ENCODE results near the gene AFG3L2. TPM values are rescaled to one million over a fixed set of nuclear protein-coding genes. Genes with fewer than 3 reads are reported as not detected.

Gene AFG3L2
- total and polyA plus RNA-seq, 4 donors, result 22.5 to 55.4 (median 27.6) TPM

- TF ChIP-seq REST (IDR thresholded peaks at IDR 0.05), result no peak
- TF ChIP-seq SP1 (IDR thresholded peaks at IDR 0.05), result no peak
- no peak for TF ChIP-seq ZBTB33 (IDR thresholded peaks at IDR 0.05)
- TF ChIP-seq TAF1 (conservative IDR thresholded peaks at IDR 0.05), result no peak
- TF ChIP-seq FOXA2 (IDR thresholded peaks at IDR 0.05), result no peak
Observed at GRCh38 chr18:12325726-12326245, 51.2 kb downstream of the AFG3L2 start (continued).

- H3K4me3 ChIP-seq (ENCODE audit: low read depth in 1 of 3, low read length in 3 of 3), result no peak overlapping the region
- no peaks in the 10 kb centered on the region for H3K9me3 ChIP-seq (ENCODE audit: control insufficient read depth in 4 of 4, low read length in 3 of 4)
- no peaks in the 10 kb centered on the region for H3K4me1 ChIP-seq (ENCODE audit: control insufficient read depth in 4 of 4, insufficient read depth in 4 of 4, low read length in 3 of 4)
- no peak for DNase-seq (ENCODE audit: low spot score)
- no peak overlapping the region for H3K27ac ChIP-seq (ENCODE audit: low read depth in 1 of 2, low read length in 2 of 2)
- H3K27me3 ChIP-seq (ENCODE audit: control insufficient read depth in 4 of 4, insufficient read depth in 4 of 4, low read length in 3 of 4), result no peaks in the 10 kb centered on the region
- no peak overlapping the region for H3K9ac ChIP-seq (ENCODE audit: low read depth in 1 of 2, low read length in 2 of 2)
- H3K36me3 ChIP-seq (ENCODE audit: control insufficient read depth in 4 of 4, insufficient read depth in 3 of 4, low read depth in 1 of 4, low read length in 3 of 4), result peaks cover 24 to 50% (median 32%) of the 10 kb centered on the region in 4 donors
- 99% methylated on average over 58 of the region's 58 CpGs for WGBS
- TF ChIP-seq NR2F2 (IDR thresholded peaks at IDR 0.05), result no peak
- TF ChIP-seq RAD21 (IDR thresholded peaks at IDR 0.05), result no peak
- TF ChIP-seq ATF3 (IDR thresholded peaks at IDR 0.05), result no peak
- no peak for TF ChIP-seq HNF4G (IDR thresholded peaks at IDR 0.05)
- TF ChIP-seq SP1 (IDR thresholded peaks at IDR 0.05), result no peak
- TF ChIP-seq MAX (IDR thresholded peaks at IDR 0.05), result no peak
- no peak for TF ChIP-seq REST (IDR thresholded peaks at IDR 0.05)
- no peak for TF ChIP-seq CTCF (IDR thresholded peaks at IDR 0.05; ENCODE audit: low read depth, low read length, missing input control)
- TF ChIP-seq HNF4A (conservative IDR thresholded peaks at IDR 0.05), result no peak
Observed at GRCh38 chr18:12324991-12325725, 51.9 kb downstream of the AFG3L2 start.
